ENCODE data around the gene UMAD1. TPM values are rescaled to one million over a fixed set of nuclear protein-coding genes. Genes with fewer than 3 reads are reported as not detected.

Gene UMAD1
- total RNA-seq, 4 donors from 2014 or later: 39.4 to 46.4 (median 44.0) TPM

DNA sequence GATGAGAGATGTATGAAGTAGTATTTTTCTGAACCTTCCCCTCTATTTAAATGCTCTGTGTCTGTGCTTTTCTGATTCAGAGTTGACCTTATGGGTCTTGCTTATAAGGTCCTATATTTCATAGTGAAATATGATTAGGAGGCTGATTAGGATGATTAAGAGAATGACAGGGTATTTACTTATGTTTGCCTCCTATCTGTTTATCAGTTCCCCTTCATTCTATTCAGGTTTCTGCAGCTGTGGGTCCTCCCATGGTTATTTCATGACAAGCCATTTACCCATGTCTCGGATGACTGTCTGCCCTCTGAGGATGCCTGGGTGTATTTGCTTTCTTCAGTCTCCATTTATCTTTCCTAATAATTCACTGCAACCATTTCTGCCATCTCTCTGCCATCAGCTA is 61.0 kb downstream of the UMAD1 start:
- WGBS, 2 donors: 96 to 100% methylated on average over 1 of the region's 1 CpG
- H3K27ac ChIP-seq: no peak overlapping the region
- no peaks in the 10 kb centered on the region for H3K27me3 ChIP-seq
- no peaks in the 10 kb centered on the region for H3K9me3 ChIP-seq
- TF ChIP-seq POLR2A (IDR thresholded peaks at IDR 0.05): no peak
- TF ChIP-seq, protein P1, sequence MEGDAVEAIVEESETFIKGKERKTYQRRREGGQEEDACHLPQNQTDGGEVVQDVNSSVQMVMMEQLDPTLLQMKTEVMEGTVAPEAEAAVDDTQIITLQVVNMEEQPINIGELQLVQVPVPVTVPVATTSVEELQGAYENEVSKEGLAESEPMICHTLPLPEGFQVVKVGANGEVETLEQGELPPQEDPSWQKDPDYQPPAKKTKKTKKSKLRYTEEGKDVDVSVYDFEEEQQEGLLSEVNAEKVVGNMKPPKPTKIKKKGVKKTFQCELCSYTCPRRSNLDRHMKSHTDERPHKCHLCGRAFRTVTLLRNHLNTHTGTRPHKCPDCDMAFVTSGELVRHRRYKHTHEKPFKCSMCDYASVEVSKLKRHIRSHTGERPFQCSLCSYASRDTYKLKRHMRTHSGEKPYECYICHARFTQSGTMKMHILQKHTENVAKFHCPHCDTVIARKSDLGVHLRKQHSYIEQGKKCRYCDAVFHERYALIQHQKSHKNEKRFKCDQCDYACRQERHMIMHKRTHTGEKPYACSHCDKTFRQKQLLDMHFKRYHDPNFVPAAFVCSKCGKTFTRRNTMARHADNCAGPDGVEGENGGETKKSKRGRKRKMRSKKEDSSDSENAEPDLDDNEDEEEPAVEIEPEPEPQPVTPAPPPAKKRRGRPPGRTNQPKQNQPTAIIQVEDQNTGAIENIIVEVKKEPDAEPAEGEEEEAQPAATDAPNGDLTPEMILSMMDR (IDR thresholded peaks at IDR 0.05): no peak
- no peaks in the 10 kb centered on the region for H3K36me3 ChIP-seq
- DNase-seq: no peak
- H3K4me3 ChIP-seq (replicated peaks in 1 of 3): no peak overlapping the region
- H3K4me1 ChIP-seq: peaks cover 30 to 48% of the 10 kb centered on the region in 2 donors
- intact Hi-C loops (cut with DNase I): no loop called here

DNA sequence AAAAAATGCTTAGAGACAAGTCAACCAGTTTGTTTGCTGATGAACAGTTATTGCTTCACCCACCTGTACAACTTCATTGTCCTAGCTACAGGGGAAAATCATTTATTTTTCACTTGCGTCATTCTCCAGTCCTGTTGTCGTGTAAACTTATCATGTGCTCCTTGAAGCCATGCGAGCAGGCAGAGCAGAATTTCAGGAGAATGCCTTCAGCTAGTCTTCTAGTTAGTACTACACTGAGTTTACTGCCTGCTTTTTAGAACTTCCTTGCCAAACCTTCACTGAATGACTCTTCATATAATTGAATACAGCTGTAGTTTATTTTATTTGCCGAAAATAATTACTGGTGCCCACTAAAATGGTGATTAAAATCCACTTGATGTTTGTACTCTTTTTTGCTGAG is 62.3 kb downstream of the UMAD1 start:
- no peaks in the 10 kb centered on the region for H3K9me3 ChIP-seq
- H3K4me1 ChIP-seq: peaks cover 24 to 36% of the 10 kb centered on the region in 2 donors
- H3K36me3 ChIP-seq: no peaks in the 10 kb centered on the region
- 76 to 84% methylated on average over 4 of the region's 4 CpGs for WGBS, 2 donors
- TF ChIP-seq, protein P1 (IDR thresholded peaks at IDR 0.05): no peak
- TF ChIP-seq POLR2A (IDR thresholded peaks at IDR 0.05): no peak
- no peak overlapping the region for H3K4me3 ChIP-seq (replicated peaks in 1 of 3)
- DNase-seq: no peak
- intact Hi-C loops (cut with DNase I): no loop called here
- no peak overlapping the region for H3K27ac ChIP-seq
- H3K27me3 ChIP-seq: no peaks in the 10 kb centered on the region

DNA sequence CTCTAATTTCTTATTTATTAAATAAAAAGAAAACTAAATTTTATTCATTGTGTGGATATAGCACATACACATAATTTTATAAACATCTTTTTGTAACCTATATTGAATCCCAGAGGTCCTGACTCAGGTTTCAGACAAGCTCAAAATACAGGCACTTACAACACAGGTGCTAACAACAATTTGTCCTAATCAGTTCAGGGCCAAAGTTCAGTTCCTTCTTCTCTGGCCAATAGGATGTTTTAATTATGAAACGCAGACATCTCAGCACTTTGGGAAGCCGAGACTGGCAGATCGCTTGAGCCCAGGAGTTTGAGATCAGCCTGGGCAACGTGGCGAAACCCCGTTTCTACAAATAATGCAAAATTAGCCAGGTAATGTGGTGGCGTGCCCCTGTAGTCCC is 62.9 kb downstream of the UMAD1 start:
- intact Hi-C loops (cut with DNase I): no loop called here
- H3K4me1 ChIP-seq: peaks cover 20 to 30% of the 10 kb centered on the region in 2 donors
- no peak overlapping the region for H3K27ac ChIP-seq
- no peak overlapping the region for H3K4me3 ChIP-seq (replicated peaks in 1 of 3)
- TF ChIP-seq POLR2A (IDR thresholded peaks at IDR 0.05): no peak
- TF ChIP-seq, protein P1 (IDR thresholded peaks at IDR 0.05): no peak
- no peak for DNase-seq
- H3K27me3 ChIP-seq: no peaks in the 10 kb centered on the region
- 96 to 98% methylated on average over 7 of the region's 7 CpGs for WGBS, 2 donors
- no peaks in the 10 kb centered on the region for H3K36me3 ChIP-seq
- H3K9me3 ChIP-seq: no peaks in the 10 kb centered on the region

DNA sequence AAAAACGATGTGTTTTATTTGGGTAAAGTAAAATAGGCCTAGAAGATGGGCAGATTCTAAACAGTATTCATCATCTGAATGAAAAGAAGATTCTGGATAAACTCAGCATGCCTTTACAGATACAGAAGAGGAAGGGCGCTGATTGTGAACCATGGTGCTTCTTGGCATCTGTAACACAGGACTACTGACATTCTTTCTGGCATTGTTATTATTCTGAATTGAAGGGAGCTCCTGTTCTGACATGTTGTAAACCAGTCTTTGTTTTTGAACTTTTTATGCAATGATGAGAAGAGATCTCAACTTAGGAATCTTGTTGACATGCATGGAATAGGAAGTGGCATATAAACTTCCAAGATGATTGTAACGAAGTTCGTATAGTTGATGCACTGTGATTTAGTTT is 64.3 kb downstream of the UMAD1 start:
- WGBS, 2 donors: 91 to 93% methylated on average over 4 of the region's 4 CpGs
- DNase-seq: no peak
- no peaks in the 10 kb centered on the region for H3K9me3 ChIP-seq
- no peaks in the 10 kb centered on the region for H3K27me3 ChIP-seq
- peaks cover 7 to 17% of the 10 kb centered on the region in 2 donors for H3K4me1 ChIP-seq
- no peaks in the 10 kb centered on the region for H3K36me3 ChIP-seq
- intact Hi-C loops (cut with DNase I): no loop called here
- H3K4me3 ChIP-seq (replicated peaks in 1 of 3): no peak overlapping the region
- TF ChIP-seq, protein P1 (IDR thresholded peaks at IDR 0.05): no peak
- TF ChIP-seq POLR2A (IDR thresholded peaks at IDR 0.05): no peak
- H3K27ac ChIP-seq: no peak overlapping the region

DNA sequence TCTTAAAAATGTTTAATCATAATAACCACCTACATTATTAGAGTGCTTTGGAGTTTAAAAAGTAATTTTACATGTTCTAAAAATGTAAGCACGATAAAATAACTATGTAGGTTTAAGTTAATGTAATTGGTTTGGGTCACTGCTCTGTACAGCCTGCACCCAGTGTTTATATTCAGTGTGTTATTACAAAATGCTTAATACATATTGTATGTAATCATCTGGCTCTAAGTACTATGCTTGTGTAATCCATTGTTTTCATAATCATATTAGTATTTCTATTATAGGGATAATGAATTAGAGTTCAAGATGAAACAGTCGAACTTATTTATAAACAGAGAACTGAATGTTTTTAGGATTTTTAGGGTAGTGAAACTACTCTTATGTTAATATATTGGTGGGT is 64.8 kb downstream of the UMAD1 start:
- 91 to 93% methylated on average over 2 of the region's 2 CpGs for WGBS, 2 donors
- no peak overlapping the region for H3K27ac ChIP-seq
- H3K4me1 ChIP-seq: peaks cover 3 to 13% of the 10 kb centered on the region in 2 donors
- no peak overlapping the region for H3K4me3 ChIP-seq (replicated peaks in 1 of 3)
- no peak for TF ChIP-seq POLR2A (IDR thresholded peaks at IDR 0.05)
- TF ChIP-seq, protein P1 (IDR thresholded peaks at IDR 0.05): no peak
- DNase-seq: no peak
- intact Hi-C loops (cut with DNase I): no loop called here
- H3K36me3 ChIP-seq: no peaks in the 10 kb centered on the region
- no peaks in the 10 kb centered on the region for H3K9me3 ChIP-seq
- H3K27me3 ChIP-seq: no peaks in the 10 kb centered on the region

Data from thyroid gland (tissue), 4 donors.